ENCODE data around the gene SERPINA12.

Gene SERPINA12

DNA sequence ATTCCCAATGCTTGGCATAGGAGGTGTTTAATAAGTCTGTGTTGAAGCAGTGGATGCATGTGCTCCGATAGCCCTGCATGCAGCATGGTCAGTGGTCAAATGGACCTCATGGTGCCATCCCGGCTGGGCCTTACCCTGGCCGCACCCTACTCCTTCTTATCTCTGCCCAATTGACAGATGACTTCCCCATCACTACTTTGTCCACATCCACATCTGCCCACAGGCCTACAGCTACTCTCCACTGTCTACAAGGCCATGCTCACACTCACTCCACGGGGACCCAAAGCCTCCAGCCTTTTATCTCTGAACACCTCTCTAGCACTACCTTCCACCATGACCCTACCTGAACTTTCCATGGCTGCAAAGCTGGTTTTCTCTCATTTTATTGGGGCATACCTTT, 68.1 kb downstream of the SERPINA12 start:
- DNase-seq (ENCODE audit: insufficient read length, low spot score) (no peak), FAIRE-seq (no peak)
- TF ChIP-seq POLR2A (IDR thresholded peaks at IDR 0.05; ENCODE audit: low read depth, low read length), result no peak

DNA sequence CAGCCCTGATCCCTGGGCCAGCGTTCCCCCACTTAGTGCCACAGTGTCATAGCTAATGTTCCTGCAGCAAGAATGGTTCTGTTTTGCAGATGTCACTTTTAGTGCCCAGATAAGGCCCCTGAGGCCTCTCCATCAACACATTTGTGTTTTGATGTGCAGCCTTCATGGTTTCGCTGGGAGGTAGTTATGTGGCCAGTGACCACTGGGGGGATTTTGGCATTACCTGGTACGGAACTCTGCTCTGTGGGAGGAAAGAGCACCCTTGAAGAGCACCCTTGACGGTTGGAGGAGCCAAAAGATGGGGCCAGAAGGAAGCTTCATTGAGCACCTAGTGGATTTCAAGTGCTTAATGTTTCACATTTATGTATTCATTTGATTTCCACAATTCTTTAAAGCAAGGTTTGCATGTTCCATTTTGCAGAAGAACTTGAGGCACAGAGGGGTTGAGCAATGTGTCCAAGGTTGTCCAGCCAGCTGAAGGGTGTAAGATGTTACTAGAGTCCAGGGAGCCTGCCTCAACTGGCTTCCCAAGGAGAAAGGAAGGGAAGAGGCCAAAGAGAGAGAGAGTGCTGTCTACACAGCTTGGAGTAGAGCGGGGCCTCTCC, 69.7 kb downstream of the SERPINA12 start:
- FAIRE-seq (no peak), DNase-seq (ENCODE audit: insufficient read length, low spot score) (no peak)
- no peak for TF ChIP-seq POLR2A (IDR thresholded peaks at IDR 0.05; ENCODE audit: low read depth, low read length)

All from H54 (cell line).